GM18505 (cell line): Measurements from ENCODE around the gene PRKAB1.
A peak's percentile ranks its signal among the peaks of the same experiment; 100 is the strongest.
"Not testable (repeated sequence)": the region's sequence is repeated elsewhere in the genome, so short reads cannot be mapped to it uniquely, and the experiment has no call there.

ENCODE experiments used
- ATAC-seq: cut with Tn5 transposase; IDR thresholded peaks from one replicate; pipeline ENCODE4 v1.9.1; 2021; ENCODE audit not compliant: unreplicated experiment
- POLR2A ChIP-seq: IDR thresholded peaks from 4 replicates; pipeline ENCODE4 v1.6.1; 2011; ENCODE audit warnings: borderline replicate concordance; ENCODE audit not compliant: insufficient read depth, insufficient read length; ENCODE audit errors: extremely low read depth

The PRKAB1 gene

DNA sequence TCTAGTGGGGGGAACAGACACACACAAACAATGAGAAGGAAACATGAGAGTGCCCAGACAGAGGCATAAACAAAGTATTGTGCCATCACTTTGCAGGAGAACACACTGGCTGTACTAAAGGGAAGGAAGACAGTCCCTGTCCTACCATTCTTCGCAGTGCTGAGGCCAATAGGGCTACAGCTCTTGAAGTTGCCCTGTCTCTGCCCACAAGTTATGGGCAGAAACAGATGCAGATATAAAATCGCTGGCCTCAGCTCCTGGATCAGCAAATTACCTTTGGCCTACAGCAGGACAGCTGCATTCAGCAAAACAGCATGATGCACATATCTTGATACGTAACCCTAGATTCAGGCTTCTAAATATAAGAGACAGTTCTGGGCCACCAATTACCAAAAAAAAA lies 23.0 kb upstream of the PRKAB1 start:
- no peak for ATAC-seq
- no peak for TF ChIP-seq POLR2A

DNA sequence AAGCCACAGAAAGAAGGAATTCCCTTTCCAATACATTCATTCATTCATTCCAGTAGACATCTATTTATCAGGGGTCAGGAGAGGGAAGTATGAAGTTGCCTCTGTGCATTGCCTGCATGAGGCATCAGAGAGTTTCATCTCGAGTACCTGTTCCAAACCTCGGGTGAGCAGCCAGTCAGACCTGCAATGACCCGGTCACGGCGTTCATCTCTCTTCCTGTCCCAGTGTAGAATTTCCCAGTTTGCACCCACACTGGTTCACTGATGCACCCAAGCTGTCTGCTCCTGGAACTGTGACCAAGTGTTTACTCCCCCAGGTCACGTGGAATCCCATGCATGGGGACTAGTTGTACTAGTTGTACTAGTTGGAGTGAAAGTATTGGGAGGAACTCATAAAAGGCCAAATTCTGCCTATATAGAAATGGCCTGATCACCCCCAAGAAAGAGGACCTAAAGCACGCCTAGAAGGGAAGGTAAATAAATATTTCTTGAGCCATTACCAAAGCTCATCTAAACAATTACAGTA lies 22.3 kb upstream of the PRKAB1 start:
- TF ChIP-seq POLR2A: no peak

GRCh38 chr12:119649202-119649808 lies 18.6 kb upstream of the PRKAB1 start:
- TF ChIP-seq POLR2A: no peak
- no peak for ATAC-seq

More for the DNA sequence above, 22.3 kb upstream of the PRKAB1 start:
- no peak for ATAC-seq

- no peak for TF ChIP-seq POLR2A
- ATAC-seq: no peak
These were observed 15.3 kb upstream of the PRKAB1 start for GRCh38 chr12:119652665-119653064.

DNA sequence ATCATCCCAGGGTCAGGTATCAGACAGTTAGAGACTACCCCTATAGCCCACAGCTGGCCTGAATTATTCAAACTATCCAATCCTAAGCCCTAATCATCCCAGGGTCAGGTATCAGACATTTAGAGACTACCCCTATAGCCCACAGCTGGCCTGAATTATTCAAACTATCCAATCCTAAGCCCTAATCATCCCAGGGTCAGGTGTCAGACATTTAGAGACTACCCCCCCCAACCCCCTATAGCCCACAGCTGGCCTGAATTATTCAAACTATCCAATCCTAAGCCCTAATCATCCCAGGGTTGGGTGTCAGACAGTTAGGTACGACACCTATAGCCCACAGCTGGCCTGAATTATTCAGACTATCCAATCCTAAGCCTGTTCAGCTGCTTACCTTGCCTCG lies 10.9 kb upstream of the PRKAB1 start:
- not testable (repeated sequence) for ATAC-seq

DNA sequence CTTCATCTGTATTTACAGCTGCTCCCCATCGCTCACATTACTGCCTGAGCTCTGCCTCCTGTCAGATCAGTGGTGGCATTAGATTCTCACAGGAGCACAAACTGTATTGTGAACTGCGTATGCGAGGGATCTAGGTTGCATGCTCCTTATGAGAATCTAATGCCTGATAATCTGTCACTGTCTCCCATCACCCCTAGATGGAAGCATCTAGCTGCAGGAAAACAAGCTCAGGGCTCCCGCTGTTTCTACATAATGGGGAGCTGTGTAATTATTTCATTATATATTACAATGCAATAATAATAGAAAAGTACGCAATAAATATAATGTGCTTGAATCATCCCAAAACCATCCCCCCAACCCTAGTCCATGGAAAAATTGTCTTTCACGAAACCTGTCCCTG lies 9.8 kb upstream of the PRKAB1 start:
- ATAC-seq: not testable (repeated sequence)

DNA sequence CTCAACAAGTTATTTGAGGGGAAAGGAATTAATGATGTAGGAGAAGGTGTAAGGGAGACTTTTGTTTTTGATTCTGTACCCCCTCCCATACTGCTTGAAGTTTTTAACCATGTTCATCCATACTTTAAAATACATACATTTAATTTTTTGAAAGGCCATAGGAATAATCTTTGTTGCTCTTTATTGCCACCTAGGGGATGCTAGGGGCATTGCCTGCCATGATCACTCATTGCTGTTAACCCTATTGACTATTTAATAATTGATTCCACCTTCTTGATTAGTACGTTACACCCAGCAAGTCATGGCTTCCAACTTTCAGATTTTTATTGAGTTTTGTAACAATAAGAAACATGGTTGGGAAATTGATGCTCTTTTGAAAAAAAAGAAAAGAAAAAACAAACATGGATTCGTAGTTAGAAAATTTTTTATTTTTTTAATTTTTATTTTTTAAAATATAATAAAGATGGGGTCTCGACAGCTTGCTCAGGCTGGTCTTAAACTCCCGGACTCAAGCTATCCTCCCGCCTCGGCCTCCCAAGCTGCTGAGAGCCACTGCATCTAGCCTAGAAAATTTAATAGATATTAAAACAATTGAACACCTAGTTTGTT lies 8.5 kb upstream of the PRKAB1 start:
- ATAC-seq: no peak
- TF ChIP-seq POLR2A: no peak

- ATAC-seq: no peak
- TF ChIP-seq POLR2A: no peak
These were observed 7.9 kb upstream of the PRKAB1 start for GRCh38 chr12:119660076-119660475.

- ATAC-seq: no peak
- TF ChIP-seq POLR2A: no peak
These were observed 6.1 kb upstream of the PRKAB1 start for GRCh38 chr12:119661882-119662281.

DNA sequence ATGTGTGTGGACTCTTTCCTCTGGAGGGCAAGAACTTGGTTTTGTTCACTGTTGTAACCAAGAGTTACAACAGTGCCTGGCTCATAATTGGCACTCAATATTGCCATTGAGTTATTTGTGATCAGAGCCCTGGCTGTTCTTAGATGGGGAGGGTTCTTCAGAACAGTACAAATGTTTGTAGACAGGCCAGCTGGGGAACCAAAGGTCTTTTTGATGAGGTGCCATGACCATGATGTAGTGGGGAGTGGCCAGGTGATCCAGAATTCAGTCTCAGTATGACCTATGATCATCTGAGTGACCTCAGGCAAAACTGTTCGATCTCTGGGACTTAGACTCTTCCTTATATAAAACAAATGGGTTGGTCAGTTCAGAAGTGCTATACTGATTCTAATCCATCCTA lies 3.3 kb upstream of the PRKAB1 start:
- ATAC-seq: no peak
- no peak for TF ChIP-seq POLR2A

DNA sequence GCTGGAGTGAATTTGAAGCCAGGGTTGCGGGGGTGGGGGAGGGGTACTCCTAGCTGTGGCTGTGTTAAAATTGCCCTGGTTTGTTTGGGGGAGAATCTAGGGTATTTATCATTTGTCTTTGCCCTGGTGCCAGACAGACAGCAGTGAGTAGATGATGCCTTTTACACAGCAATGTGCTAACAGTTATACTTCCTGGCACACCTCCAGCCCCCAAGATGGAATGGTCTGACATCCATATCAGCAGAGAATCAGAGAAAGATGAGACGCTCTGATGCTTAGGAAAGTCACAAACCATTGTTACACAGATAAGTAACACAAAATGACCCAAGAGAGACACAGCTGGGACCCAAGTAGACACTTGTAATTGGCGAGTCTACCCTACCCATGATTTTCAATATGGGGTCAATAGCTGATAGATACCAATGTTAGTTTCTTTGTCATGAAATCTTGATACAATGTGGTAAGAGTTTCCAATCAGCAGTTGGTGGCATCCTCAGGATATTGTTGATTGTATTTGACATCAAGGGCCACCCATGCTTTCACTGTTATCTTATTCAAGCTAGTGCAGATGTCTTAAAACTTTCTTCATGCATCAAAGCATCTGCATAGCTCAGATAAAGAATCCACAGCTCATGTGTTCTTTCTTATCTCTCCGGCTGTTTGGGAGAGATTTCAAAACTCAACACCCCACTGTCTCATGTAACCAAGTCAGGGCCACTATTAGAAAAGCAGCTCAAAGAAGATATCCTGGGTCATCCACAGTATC lies 2.6 kb upstream of the PRKAB1 start:
- ATAC-seq: no peak
- no peak for TF ChIP-seq POLR2A

DNA sequence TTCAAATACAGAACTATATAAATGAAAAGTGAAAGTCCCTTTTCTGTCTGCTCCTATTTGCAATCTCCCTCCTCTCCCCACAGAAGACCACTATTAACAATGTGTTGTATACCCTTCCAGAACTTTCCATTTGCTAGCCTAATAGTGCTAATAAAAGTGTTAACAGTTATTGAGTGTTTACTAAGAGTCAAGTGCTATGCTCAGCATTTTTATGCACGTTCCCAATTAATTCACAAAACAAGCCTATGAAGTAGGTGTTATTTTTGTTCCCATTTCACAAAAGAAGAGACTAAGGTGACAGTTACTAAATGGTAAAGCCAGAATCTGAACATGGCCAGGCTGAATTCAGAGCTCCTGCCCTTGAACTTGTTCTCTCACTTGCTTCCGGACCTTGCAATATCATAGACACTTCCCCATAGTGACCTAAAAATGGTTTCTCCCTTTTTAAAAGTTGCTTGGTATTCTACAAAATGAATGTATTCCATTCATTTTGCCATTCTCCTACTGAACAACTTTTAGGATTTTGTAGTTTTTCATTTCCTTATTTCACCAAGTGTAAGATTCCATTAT lies 1.6 kb upstream of the PRKAB1 start:
- no peak for TF ChIP-seq POLR2A
- ATAC-seq: no peak

DNA sequence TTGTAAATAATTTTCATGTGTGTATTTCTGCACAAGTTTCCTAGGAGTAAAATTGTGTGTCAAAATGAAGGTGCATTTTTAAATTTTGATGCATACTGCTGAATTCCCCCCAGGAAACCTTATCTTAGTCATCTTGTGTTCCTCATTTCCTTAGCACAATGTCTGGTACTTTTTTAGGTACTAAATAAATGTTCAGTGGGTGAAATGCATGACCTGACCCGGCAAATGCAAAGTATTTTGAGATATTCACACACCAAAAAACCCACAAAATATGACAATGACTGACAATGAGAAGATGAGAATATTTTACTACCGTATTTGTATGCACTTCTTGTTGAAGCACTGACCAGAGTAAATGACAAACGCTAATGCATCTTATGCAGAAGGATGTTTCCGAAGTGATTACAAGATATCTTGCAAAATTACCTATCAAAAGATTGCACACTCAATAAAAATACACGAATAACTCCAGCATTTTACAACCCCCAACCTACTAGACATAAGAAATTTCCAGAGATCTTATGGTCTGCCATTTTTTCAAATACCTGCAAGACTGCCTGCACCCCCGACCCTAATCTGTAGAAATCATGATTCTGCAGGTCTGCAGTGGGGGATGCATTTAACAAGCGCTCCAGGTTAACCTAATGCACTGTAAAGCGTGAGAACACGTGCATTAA lies 895 bp upstream of the PRKAB1 start:
- peak; percentile 7 for ATAC-seq
- no peak for TF ChIP-seq POLR2A

DNA sequence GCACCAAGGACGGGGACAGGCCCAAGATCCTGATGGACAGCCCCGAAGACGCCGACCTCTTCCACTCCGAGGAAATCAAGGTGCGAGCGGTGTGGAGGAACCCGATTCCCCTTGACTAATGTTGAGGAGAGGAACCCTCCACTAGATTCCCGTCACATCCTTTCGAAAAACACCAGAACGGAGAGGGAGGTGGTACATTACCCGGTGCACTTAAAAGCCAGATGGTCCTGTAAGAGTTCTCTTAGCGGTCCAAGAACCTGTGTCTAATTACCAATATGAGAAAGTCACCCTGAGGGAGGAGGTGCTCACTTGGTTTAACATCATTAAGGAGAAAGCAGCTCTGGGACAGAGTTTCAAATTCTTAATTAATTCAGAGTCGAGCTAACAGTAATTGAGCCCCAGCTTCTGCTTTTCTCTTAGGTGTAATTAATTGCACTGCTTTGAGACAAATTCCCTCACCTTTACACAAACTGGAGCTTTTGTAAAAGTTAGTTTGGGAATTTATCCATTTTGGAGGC lies 450 bp downstream of the PRKAB1 start:
- no peak for TF ChIP-seq POLR2A
- ATAC-seq: no peak
